CD4-positive, alpha-beta T cell (primary cell): ENCODE measurements around the gene MAP3K6. TPM values are rescaled to one million over a fixed set of nuclear protein-coding genes. Genes with fewer than 3 reads are reported as not detected.

Source experiments
- ATAC-seq: fragments of 200-7000 bp; cut with Tn5 transposase; one replicate; pipeline ENCODE4 v1.10.0; 2022; ENCODE audit warnings: mild to moderate bottlenecking; ENCODE audit not compliant: poor library complexity
- CTCF ChIA-PET: fragments of 350-600 bp; sonication (Branson Sonifier 250); formaldehyde crosslinking; loops from one replicate; lab custom pipeline; 2021; ENCODE audit warnings: antibody characterized with exemption, inconsistent platforms; lab: Charles Lee
- POLR2A ChIA-PET: fragments of 350-600 bp; sonication (Branson Sonifier 250); formaldehyde crosslinking; loops from one replicate; lab custom pipeline; 2021; ENCODE audit warnings: antibody characterized with exemption, inconsistent platforms; lab: Charles Lee
- DNase-seq, 14 experiments: peaks; one replicate each; pipeline ENCODE4 v3.0.0-alpha.2; 2013 to 2020; ENCODE audit warnings: mixed read lengths in 2 of 14
- H3K27ac ChIP-seq, 2 donors: one replicate each; pipeline versions ENCODE4 v1.5.1 to v1.7.0; 2013; ENCODE audit warnings: low read length in 2 of 2, low read depth in 1 of 2, mild to moderate bottlenecking in 1 of 2
- H3K27me3 ChIP-seq, 2 experiments: 1 replicate in 1 of 2; 2 replicates in 1 of 2; pipeline versions ENCODE4 v1.6.1 to v1.7.0; 2013; ENCODE audit warnings: low read length in 2 of 2, control low read depth in 1 of 2, mild to moderate bottlenecking in 1 of 2, moderate library complexity in 1 of 2; ENCODE audit not compliant: insufficient read depth in 2 of 2, control insufficient read depth in 1 of 2
- H3K36me3 ChIP-seq: one replicate; pipeline ENCODE4 v1.6.1; 2013; ENCODE audit warnings: low read length, control low read depth; ENCODE audit not compliant: insufficient read depth
- H3K4me1 ChIP-seq: one replicate; pipeline ENCODE4 v1.6.1; 2013; ENCODE audit warnings: low read length, control low read depth; ENCODE audit not compliant: insufficient read depth
- H3K4me3 ChIP-seq: one replicate; pipeline ENCODE4 v1.5.1; 2013; ENCODE audit warnings: mild to moderate bottlenecking, low read length, moderate library complexity
- H3K9me3 ChIP-seq, 2 experiments: 1 replicate in 1 of 2; 2 replicates in 1 of 2; pipeline versions ENCODE4 v1.6.1 to v1.7.0; 2013; ENCODE audit warnings: low read length in 2 of 2, mild to moderate bottlenecking in 2 of 2, control low read depth in 1 of 2, moderate library complexity in 1 of 2; ENCODE audit not compliant: control insufficient read depth in 1 of 2, insufficient read depth in 1 of 2
- H3K27ac Mint-ChIP-seq: one replicate; pipeline ENCODE4 v1.8.0; 2020; ENCODE audit warnings: mixed read lengths
- H3K27me3 Mint-ChIP-seq: one replicate; pipeline ENCODE4 v1.8.0; 2021; ENCODE audit warnings: mixed read lengths
- H3K36me3 Mint-ChIP-seq: one replicate; pipeline ENCODE4 v1.8.0; 2021; ENCODE audit warnings: low read depth, mixed read lengths
- H3K4me1 Mint-ChIP-seq: one replicate; pipeline ENCODE4 v1.8.0; 2021; ENCODE audit warnings: low read depth, mixed read lengths
- H3K4me3 Mint-ChIP-seq: one replicate; pipeline ENCODE4 v1.8.0; 2020; ENCODE audit warnings: mild to moderate bottlenecking, mixed read lengths
- H3K9me3 Mint-ChIP-seq: one replicate; pipeline ENCODE4 v1.8.0; 2020; ENCODE audit warnings: mixed read lengths
- intact Hi-C, 2 experiments: fragments of 100-400 bp; cut with DNase I in 1 of 2; cut with micrococcal nuclease in 1 of 2; formaldehyde crosslinking; loops; one replicate each; pipeline versions ENCODE4 v1.15.1 to v1.9.0; 2023 to 2025; cut with DNase I, micrococcal nuclease
- total RNA-seq, 174 experiments: library from RNA in 2 of 174; stranded (reverse) in 2 of 174; gene quantifications; one replicate each; pipeline ENCODE4 v1.2.3 and lab custom pipeline; 2021 to 2026
- TF ChIP-seq, protein P1 (sequence below): fragments of 200-600 bp; IDR thresholded peaks from one replicate; pipeline ENCODE4 v1.8.0; 2022; ENCODE audit warnings: antibody characterized with exemption, mild to moderate bottlenecking

The MAP3K6 gene
- total RNA-seq, 2 experiments from 2014 or later: 8.5 to 8.8 TPM

DNA sequence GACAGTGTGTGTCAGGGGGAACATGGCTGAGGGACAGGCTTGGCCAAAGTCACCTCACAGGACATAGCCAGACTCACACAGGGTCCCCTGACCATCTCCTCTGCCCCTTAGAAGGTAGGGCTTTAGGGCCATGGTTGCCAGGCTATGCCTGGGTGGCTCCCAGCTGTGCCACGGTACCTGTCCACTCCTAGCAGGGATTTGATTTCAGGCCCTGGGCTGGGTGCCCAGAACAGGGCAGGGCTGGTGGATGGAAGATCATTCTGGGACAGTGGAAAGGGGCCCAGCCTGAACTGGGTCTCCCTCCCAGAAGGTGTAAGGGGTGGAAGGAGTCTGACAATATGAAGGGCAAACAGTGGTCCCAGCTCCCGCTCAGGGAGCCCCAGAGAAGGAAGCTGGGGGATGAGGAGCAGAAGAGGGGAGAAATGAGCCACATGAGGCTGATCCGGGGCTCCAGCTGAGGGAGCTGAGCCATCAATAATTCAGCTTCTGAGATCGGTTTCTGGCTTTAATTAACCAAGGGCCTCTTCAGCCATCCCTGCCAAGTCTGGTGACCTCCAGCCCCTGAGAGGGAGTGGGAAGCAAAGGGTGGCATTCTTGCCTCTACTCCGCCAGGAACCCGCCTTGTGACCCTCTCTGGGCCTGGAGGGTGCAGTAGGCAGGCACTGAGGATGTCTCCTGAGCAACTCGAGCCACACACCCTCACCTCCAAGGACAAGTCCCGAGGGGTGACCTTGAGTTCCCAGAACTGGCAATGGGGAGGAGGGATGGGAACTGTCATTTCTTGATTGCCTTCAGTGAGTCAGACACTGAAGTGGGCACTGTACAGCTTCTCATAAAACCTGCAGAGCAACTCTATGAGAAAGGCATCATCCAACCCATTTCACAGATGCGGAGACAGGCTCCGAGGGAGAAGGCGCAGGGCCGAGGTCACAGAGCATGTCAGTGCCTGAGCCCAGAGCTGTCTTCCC, 14.3 kb upstream of the MAP3K6 start:
- H3K4me3 Mint-ChIP-seq: no peak overlapping the region
- no peaks in the 10 kb centered on the region for H3K9me3 Mint-ChIP-seq
- no peak overlapping the region for H3K27ac ChIP-seq
- POLR2A ChIA-PET: interaction anchor here (1.8 kb wide), 1 partner anchor 15 kb away, joined by 4 read pairs; no protein-coding TSS in a partner anchor
- H3K4me3 ChIP-seq: no peak overlapping the region
- H3K4me1 Mint-ChIP-seq: no peaks in the 10 kb centered on the region
- H3K36me3 Mint-ChIP-seq: no peaks in the 10 kb centered on the region
- peaks cover 10% of the 10 kb centered on the region for H3K27me3 Mint-ChIP-seq
- H3K27me3 ChIP-seq: no peaks in the 10 kb centered on the region
- no peaks in the 10 kb centered on the region for H3K9me3 ChIP-seq
- ATAC-seq (no peak), DNase-seq (no peak)
- H3K27ac Mint-ChIP-seq: no peak overlapping the region
- H3K4me1 ChIP-seq: peaks cover 5% of the 10 kb centered on the region
- CTCF ChIA-PET: interaction anchor here (0.7 to 1.6 kb wide), 2 partner anchors 15 to 85 kb away, joined by 3 to 4 read pairs; partner anchors contain the start of gene MAP3K6
- TF ChIP-seq, protein P1, sequence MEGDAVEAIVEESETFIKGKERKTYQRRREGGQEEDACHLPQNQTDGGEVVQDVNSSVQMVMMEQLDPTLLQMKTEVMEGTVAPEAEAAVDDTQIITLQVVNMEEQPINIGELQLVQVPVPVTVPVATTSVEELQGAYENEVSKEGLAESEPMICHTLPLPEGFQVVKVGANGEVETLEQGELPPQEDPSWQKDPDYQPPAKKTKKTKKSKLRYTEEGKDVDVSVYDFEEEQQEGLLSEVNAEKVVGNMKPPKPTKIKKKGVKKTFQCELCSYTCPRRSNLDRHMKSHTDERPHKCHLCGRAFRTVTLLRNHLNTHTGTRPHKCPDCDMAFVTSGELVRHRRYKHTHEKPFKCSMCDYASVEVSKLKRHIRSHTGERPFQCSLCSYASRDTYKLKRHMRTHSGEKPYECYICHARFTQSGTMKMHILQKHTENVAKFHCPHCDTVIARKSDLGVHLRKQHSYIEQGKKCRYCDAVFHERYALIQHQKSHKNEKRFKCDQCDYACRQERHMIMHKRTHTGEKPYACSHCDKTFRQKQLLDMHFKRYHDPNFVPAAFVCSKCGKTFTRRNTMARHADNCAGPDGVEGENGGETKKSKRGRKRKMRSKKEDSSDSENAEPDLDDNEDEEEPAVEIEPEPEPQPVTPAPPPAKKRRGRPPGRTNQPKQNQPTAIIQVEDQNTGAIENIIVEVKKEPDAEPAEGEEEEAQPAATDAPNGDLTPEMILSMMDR: no peak
- no peaks in the 10 kb centered on the region for H3K36me3 ChIP-seq
- intact Hi-C loops: no loop called here

DNA sequence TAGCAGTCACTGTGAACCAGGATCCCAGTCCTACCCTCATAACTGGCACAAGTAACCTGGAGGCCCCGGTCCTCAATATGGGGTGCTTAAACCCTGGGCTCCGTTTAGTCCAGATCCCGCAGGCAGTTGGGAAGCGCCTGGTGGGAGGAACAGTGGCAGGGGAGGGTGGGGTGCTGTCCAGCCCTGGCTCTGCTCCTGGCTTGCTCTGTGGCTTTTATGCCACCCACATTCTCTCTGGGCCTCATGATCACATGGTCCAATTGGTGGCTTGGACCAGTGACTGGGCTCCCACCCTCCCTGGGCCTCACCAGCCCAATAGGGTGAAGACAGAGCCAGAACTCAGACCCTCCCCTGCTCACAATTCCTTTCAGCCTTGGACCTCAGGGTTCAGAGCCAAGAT, 13.5 kb upstream of the MAP3K6 start:
- no peak for ATAC-seq
- TF ChIP-seq, protein P1: no peak
- Mint-ChIP-seq H3K4me1 (no peaks in the 10 kb centered on the region), H3K4me3 (no peak overlapping the region), H3K36me3 (no peaks in the 10 kb centered on the region), H3K27me3 (peaks cover 10% of the 10 kb centered on the region), H3K9me3 (no peaks in the 10 kb centered on the region), H3K27ac (no peak overlapping the region)
- Histone ChIP-seq H3K4me1 (peaks cover 5% of the 10 kb centered on the region), H3K36me3 (no peaks in the 10 kb centered on the region), H3K4me3 (no peak overlapping the region), H3K9me3 (no peaks in the 10 kb centered on the region), H3K27me3 (no peaks in the 10 kb centered on the region), H3K27ac (no peak overlapping the region)
- intact Hi-C loops: no loop called here
- POLR2A ChIA-PET: interaction anchor here (0.6 kb wide), 1 partner anchor 31 kb away, joined by 3 read pairs; no protein-coding TSS in a partner anchor
- CTCF ChIA-PET: no interaction called here
- no peak for DNase-seq

DNA sequence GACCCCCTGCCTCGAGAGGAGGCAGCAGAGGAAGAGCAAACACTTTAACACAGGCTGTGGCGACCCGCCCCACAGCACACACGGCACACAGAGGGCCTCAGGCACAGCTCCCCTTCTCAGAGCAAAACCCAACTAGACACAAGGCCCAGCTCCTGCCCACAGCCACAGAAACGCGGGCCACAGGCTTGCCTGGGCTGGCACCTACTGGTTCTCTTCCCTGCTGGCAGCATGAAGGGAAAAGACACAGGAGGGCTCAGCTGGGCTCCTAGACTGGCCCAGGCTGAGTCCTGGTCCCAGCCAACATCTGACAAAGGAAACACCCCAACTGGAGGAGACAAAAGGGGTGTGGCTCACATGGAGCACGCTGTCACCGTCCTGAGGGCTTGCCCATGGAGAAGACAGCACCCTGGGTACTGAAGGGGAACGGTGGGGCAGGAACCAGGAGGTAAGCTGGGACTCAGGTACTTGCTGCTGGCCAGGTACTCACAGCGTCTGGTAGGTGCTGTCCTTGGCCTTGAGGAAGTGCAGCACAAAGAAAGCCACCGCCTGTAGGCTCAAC, 12.9 kb upstream of the MAP3K6 start:
- CTCF ChIA-PET: no interaction called here
- POLR2A ChIA-PET: interaction anchor here (0.6 kb wide), 2 partner anchors 10 to 31 kb away, joined by 3 read pairs; no protein-coding TSS in a partner anchor
- H3K4me1 Mint-ChIP-seq: no peaks in the 10 kb centered on the region

More for the DNA sequence above, 12.9 kb upstream of the MAP3K6 start:
- ATAC-seq (no peak), DNase-seq (no peak)
- H3K4me3 ChIP-seq: no peak overlapping the region
- H3K4me1 ChIP-seq: peaks cover 5% of the 10 kb centered on the region
- H3K27me3 ChIP-seq: no peaks in the 10 kb centered on the region
- no peak overlapping the region for H3K27ac ChIP-seq
- no peak overlapping the region for H3K27ac Mint-ChIP-seq
- no peaks in the 10 kb centered on the region for H3K36me3 Mint-ChIP-seq
- intact Hi-C loops: no loop called here
- H3K4me3 Mint-ChIP-seq: no peak overlapping the region
- H3K9me3 ChIP-seq: no peaks in the 10 kb centered on the region
- no peaks in the 10 kb centered on the region for H3K9me3 Mint-ChIP-seq
- no peaks in the 10 kb centered on the region for H3K36me3 ChIP-seq
- peaks cover 10% of the 10 kb centered on the region for H3K27me3 Mint-ChIP-seq
- TF ChIP-seq, protein P1: no peak
